Choroid plexus epithelial cell (primary cell): Measurements from ENCODE around the gene LTA.
A peak's percentile ranks its signal among the peaks of the same experiment; 100 is the strongest.

ENCODE experiments used
- DNase-seq: peaks from one replicate; pipeline ENCODE4 v3.0.0-alpha.2; 2010; ENCODE audit warnings: low read depth
- H3K4me3 ChIP-seq: 2 replicates; pipeline ENCODE4 v1.5.1; 2011; ENCODE audit warnings: low read depth, mild to moderate bottlenecking, control low read depth, low read length, moderate library complexity
- TF ChIP-seq, protein P1 (sequence below): conservative IDR thresholded peaks from 2 replicates; pipeline ENCODE4 v1.5.1; 2011; ENCODE audit warnings: low read depth, mild to moderate bottlenecking, control low read depth, inconsistent platforms, low read length, moderate library complexity

The LTA gene, protein sequence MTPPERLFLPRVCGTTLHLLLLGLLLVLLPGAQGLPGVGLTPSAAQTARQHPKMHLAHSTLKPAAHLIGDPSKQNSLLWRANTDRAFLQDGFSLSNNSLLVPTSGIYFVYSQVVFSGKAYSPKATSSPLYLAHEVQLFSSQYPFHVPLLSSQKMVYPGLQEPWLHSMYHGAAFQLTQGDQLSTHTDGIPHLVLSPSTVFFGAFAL

GRCh38 chr6:31572041-31572911 lies at the start of gene LTA:
Gene LTA (plus strand): TSS chr6:31572289. CDS start chr6:31572743, 454 bp downstream.
- H3K4me3 ChIP-seq, result no peak within 1 kb of the TSS
- TF ChIP-seq, protein P1, sequence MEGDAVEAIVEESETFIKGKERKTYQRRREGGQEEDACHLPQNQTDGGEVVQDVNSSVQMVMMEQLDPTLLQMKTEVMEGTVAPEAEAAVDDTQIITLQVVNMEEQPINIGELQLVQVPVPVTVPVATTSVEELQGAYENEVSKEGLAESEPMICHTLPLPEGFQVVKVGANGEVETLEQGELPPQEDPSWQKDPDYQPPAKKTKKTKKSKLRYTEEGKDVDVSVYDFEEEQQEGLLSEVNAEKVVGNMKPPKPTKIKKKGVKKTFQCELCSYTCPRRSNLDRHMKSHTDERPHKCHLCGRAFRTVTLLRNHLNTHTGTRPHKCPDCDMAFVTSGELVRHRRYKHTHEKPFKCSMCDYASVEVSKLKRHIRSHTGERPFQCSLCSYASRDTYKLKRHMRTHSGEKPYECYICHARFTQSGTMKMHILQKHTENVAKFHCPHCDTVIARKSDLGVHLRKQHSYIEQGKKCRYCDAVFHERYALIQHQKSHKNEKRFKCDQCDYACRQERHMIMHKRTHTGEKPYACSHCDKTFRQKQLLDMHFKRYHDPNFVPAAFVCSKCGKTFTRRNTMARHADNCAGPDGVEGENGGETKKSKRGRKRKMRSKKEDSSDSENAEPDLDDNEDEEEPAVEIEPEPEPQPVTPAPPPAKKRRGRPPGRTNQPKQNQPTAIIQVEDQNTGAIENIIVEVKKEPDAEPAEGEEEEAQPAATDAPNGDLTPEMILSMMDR, result no peak
- DNase-seq, result no peak

DNA sequence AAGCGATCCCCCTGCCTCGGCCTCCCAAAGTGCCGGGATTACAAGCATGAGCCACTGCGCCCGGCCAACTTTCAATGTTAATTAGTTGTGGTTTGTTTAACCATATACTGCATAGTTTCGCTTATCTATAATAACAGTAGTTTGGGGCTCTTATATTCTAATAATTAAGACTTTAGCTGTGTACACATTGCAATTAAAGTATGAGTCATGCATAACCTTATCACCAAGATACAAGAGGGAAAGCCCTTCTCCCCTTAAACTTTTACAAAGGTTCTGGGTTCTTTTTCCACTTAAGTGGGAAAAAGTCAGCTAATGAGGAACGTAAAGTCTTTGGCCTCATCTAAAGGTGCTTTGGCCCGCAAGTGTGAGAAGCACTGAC lies 46.5 kb upstream of the LTA start:
- DNase-seq, result no peak
- H3K4me3 ChIP-seq, result no peak overlapping the region

DNA sequence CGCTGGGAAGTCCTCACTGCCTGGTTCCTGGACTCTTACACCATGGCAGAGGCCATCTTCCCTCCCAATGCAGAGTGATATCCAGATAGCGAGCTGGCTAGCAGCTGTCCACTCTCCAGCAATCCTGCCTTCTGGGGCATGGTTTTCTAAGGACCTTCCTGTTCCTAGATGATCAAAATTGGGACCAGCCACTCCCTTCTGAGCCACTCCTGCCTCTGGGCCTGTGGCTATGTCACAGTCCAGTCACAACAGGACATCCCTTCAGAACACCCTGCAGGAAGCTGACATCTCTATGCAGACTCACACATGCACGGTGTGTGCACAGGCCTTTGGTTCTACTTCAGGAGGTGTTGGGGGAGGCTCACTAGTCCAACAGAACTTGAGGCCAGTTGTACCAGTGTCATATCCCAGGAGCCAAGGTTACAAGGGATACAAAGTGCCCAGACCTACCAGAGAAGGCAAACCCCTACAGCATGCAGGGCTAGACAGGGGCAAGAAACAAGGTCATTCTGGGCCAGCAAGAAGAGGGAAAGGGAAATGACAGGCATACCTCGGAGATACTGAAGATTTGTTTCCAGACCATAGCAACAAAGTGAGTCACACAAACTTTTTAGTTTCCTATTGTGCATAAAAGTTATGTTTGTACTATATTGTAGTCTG lies 46.0 kb upstream of the LTA start:
- DNase-seq, result peak; percentile 64
- TF ChIP-seq, protein P1, result no peak
- H3K4me3 ChIP-seq, result no peak overlapping the region

More for the DNA sequence above, 46.5 kb upstream of the LTA start:
- TF ChIP-seq, protein P1, result no peak

- H3K4me3 ChIP-seq, result no peak overlapping the region
- TF ChIP-seq, protein P1, result no peak
- no peak for DNase-seq
Measured at GRCh38 chr6:31528307-31528777, 43.7 kb upstream of the LTA start.

GRCh38 chr6:31528821-31529328 lies 43.2 kb upstream of the LTA start, which contains the start of gene MCCD1:
Gene MCCD1 (plus strand): TSS chr6:31528962. CDS start chr6:31529015, 53 bp downstream.
- TF ChIP-seq, protein P1, result no peak
- no peak within 1 kb of the TSS for H3K4me3 ChIP-seq
- no peak for DNase-seq

DNA sequence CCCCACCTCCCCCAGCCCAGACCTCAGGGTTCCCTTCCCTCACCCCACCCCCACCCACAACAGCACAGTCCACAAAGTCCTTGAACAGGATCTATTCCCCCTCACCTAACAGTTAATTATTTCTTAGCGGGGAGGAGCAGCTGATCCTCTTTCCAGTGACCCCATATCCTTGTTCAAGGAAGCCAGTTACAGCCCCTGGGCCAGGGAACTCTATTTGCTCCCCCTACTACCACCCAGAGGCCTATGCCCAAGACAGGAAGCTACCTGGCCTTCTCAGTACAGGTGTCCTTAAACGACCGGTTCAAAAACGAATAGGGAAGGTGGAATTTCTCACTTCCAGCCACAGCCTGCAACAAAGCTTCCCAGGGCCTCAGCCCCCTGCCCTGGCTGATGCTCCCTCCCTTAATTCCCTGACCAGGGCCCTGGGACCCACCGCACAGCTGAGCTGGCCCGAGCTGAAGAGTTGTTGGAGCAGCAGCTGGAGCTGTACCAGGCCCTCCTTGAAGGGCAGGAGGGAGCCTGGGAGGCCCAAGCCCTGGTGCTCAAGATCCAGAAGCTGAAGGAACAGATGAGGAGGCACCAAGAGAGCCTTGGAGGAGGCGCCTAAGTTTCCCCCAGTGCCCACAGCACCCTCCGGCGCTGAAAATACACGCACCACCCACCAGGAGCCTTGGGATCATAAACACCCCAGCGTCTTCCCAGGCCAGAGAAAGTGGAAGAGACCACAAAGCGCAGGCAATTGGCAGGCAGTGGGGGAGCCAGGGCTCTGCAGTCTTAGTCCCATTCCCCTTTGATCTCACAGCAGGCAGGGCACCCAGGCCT lies 42.5 kb upstream of the LTA start:
- no peak overlapping the region for H3K4me3 ChIP-seq
- DNase-seq, result no peak
- TF ChIP-seq, protein P1, result no peak
